Subcutaneous abdominal adipose tissue (tissue), 5 donors: ENCODE results near the gene MEST.
"Not testable (repeated sequence)": the region's sequence is repeated elsewhere in the genome, so short reads cannot be mapped to it uniquely, and the experiment has no call there.

Source experiments
- H3K27ac ChIP-seq: one replicate; pipeline ENCODE4 v1.7.0; 2013; ENCODE audit warnings: low read depth, mild to moderate bottlenecking, inconsistent platforms, low read length, moderate library complexity
- H3K27me3 ChIP-seq, 5 donors: one replicate each; pipeline ENCODE4 v1.7.0; 2013; ENCODE audit warnings: low read length in 5 of 5, inconsistent platforms in 1 of 5; ENCODE audit not compliant: control insufficient read depth in 5 of 5, insufficient read depth in 4 of 5
- H3K36me3 ChIP-seq, 5 donors: one replicate each; pipeline ENCODE4 v1.7.0; 2013; ENCODE audit warnings: low read length in 5 of 5; ENCODE audit not compliant: control insufficient read depth in 5 of 5, insufficient read depth in 5 of 5
- H3K4me1 ChIP-seq, 5 donors: one replicate each; pipeline ENCODE4 v1.7.0; 2013; ENCODE audit warnings: low read length in 5 of 5, mild to moderate bottlenecking in 3 of 5, moderate library complexity in 1 of 5; ENCODE audit not compliant: control insufficient read depth in 5 of 5, insufficient read depth in 5 of 5
- H3K4me3 ChIP-seq, 5 donors: one replicate each; pipeline ENCODE4 v1.7.0; 2013; ENCODE audit warnings: low read length in 5 of 5, low read depth in 1 of 5
- H3K9ac ChIP-seq, 5 donors: one replicate each; pipeline ENCODE4 v1.7.0; 2013; ENCODE audit warnings: low read length in 5 of 5, mild to moderate bottlenecking in 4 of 5, moderate library complexity in 3 of 5
- H3K9me3 ChIP-seq, 5 donors: one replicate each; pipeline ENCODE4 v1.7.0; 2013; ENCODE audit warnings: low read length in 5 of 5; ENCODE audit not compliant: control insufficient read depth in 5 of 5
- donor health status: healthy.
- donor health status: healthy.
- donor health status: healthy.
- donor health status: healthy.
- donor health status: healthy.

The MEST gene

DNA sequence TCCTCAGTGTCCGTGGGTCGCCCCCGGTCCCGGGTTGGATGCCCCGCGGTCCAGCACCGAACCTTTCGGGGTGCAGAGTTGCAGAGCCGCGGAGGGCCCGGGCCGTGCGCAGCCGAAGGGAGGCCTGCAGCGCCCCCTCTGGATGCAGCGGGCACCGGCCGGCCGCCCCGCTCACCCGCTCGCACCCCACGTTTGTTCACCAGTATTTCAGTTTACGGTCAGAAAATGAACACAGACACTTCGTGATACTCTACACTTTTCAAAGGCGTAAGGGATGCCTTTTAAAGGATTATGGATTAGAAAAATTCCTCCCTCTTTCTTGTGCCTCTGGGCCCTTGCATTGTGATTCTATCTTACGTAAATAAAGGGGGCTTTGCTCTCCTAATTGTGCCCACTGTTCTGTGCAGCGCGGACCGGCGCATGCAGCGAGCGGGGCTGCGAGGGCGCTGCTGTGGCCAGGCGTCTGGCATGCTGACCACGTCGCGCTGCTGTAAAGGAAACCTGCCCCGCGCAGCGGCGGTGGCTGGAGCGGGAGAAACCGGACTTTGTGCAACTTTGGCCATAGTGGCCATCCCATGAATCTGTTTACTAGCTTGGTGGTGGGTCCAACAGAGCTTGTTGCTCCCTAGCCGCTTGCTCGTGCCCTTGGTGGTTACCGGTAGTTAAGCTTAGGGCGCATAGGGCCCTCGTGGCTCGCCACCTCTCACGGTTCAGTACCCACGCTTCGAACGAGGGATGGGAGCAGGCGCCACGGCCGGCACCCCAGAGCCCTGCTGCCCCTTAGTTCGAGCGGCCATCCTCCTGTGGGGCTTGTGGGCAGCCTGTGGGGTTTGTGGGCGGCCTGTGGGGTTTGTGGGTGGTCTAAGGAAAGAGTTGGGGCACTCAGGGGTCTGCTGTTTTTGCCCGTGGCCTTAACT, 739 bp upstream of the MEST start:
- Histone ChIP-seq H3K9me3 (peaks cover 0 to 5% (median 0%) of the 10 kb centered on the region in 5 donors), H3K9ac (peak overlapping the region in 4 of 5 donors; percentile 36 to 43 (median 40)), H3K27ac (peak overlapping the region; percentile 76), H3K4me3 (peak overlapping the region; percentile 63 to 73 (median 64)), H3K36me3 (peaks cover 0 to 4% (median 3%) of the 10 kb centered on the region in 5 donors), H3K4me1 (peaks cover 4 to 63% (median 38%) of the 10 kb centered on the region in 5 donors), H3K27me3 (no peaks in the 10 kb centered on the region)

DNA sequence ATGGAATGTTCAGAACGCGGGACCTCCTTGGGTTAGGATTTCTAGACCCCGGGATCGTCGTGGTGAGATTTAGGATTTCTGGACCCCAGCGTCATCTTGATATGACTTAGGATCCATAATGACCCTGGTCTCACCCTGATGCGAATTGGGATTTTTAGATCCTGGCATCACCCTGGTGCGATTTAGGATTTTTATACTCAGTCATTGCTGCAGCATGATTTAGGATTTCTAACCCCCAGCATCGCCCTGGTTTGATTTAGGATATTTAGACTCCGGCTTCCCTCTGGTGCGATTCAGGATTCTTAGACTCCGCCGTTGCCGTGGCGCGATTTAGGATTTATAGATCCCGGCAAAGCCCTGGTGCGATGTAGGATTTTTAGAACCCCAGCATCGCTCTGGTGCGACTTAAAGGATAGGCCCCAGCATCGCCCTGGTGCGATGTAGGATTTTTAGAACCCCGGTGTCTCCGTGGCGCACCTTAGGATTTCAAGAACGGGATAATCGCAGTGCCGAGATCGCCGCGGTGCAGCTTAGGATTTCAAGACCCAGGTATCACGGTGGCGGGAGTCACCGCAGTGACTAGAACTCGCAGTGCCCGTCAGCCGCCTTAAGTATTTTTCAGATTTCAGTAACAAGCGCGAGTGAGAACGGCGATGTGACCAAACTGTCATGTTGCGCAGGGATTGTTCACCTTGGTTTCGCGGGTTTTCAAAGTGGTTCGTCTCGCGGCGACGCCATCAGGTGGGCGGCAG, 814 bp downstream of the MEST start:
- Histone ChIP-seq H3K36me3 (peaks cover 2 to 9% (median 5%) of the 10 kb centered on the region in 5 donors), H3K9me3 (peaks cover 0 to 5% (median 0%) of the 10 kb centered on the region in 5 donors), H3K27me3 (no peaks in the 10 kb centered on the region), H3K9ac (peak overlapping the region; percentile 45 to 87 (median 71)), H3K27ac (peak overlapping the region; percentile 91), H3K4me3 (peak overlapping the region; percentile 64 to 89 (median 73)), H3K4me1 (peaks cover 2 to 52% (median 30%) of the 10 kb centered on the region in 5 donors)

- Histone ChIP-seq H3K36me3 (peaks cover 7 to 16% (median 10%) of the 10 kb centered on the region in 5 donors), H3K9ac (peak overlapping the region; percentile 48 to 87 (median 71)), H3K27ac (peak overlapping the region; percentile 91), H3K9me3 (peaks cover 0 to 5% (median 0%) of the 10 kb centered on the region in 5 donors), H3K27me3 (no peaks in the 10 kb centered on the region), H3K4me1 (peaks cover 2 to 53% (median 30%) of the 10 kb centered on the region in 5 donors), H3K4me3 (peak overlapping the region; percentile 64 to 89 (median 73))
These were observed 1.5 kb downstream of the MEST start for GRCh38 chr7:130493275-130493873.

- Histone ChIP-seq H3K4me3 (peak overlapping the region; percentile 64 to 89 (median 73)), H3K27ac (peak overlapping the region; percentile 91), H3K36me3 (peaks cover 8 to 26% (median 18%) of the 10 kb centered on the region in 5 donors), H3K9me3 (peaks cover 0 to 5% (median 0%) of the 10 kb centered on the region in 5 donors), H3K27me3 (no peaks in the 10 kb centered on the region), H3K9ac (peak overlapping the region in 4 of 5 donors; percentile 4 to 87 (median 45)), H3K4me1 (peaks cover 0 to 48% (median 26%) of the 10 kb centered on the region in 5 donors)
These were observed 2.6 kb downstream of the MEST start for GRCh38 chr7:130494431-130494858.

DNA sequence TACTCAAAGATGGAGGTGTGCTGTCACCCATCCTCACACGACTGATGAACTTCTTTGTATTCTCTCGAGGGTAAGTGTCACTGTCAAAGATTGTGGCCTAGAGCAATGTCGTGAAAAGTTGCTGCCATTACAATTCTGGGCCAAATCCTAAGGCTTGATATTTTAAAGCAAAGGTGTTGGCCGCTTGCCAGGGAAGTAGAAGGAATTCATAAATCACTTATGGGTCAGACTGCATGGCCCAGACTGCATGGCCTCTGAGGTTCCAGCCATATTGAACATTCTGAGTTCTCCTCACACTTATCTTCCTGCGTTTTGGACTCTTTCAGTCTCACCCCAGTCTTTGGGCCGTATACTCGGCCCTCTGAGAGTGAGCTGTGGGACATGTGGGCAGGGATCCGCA, 8.6 kb downstream of the MEST start:
- no peak overlapping the region for H3K4me3 ChIP-seq
- peaks cover 0 to 10% (median 2%) of the 10 kb centered on the region in 5 donors for H3K4me1 ChIP-seq
- H3K36me3 ChIP-seq: peaks cover 38 to 76% (median 62%) of the 10 kb centered on the region in 5 donors
- no peak overlapping the region for H3K9ac ChIP-seq
- H3K9me3 ChIP-seq: no peaks in the 10 kb centered on the region
- H3K27ac ChIP-seq: peak overlapping the region; percentile 42
- H3K27me3 ChIP-seq: no peaks in the 10 kb centered on the region

GRCh38 chr7:130500910-130501309, 9.0 kb downstream of the MEST start:
- no peaks in the 10 kb centered on the region for H3K9me3 ChIP-seq

GRCh38 chr7:130505753-130506152, 13.9 kb downstream of the MEST start:
- no peak overlapping the region for H3K9ac ChIP-seq
- no peaks in the 10 kb centered on the region for H3K9me3 ChIP-seq
- H3K4me1 ChIP-seq: peaks cover 0 to 8% (median 0%) of the 10 kb centered on the region in 5 donors
- no peaks in the 10 kb centered on the region for H3K27me3 ChIP-seq
- peaks cover 49 to 81% (median 67%) of the 10 kb centered on the region in 5 donors for H3K36me3 ChIP-seq
- H3K4me3 ChIP-seq: no peak overlapping the region
- H3K27ac ChIP-seq: peak overlapping the region; percentile 5

More at GRCh38 chr7:130500910-130501309, 9.0 kb downstream of the MEST start:
- H3K27me3 ChIP-seq: no peaks in the 10 kb centered on the region
- H3K4me1 ChIP-seq: peaks cover 0 to 10% (median 2%) of the 10 kb centered on the region in 5 donors
- no peak overlapping the region for H3K9ac ChIP-seq
- no peak overlapping the region for H3K4me3 ChIP-seq
- H3K27ac ChIP-seq: peak overlapping the region; percentile 42
- peaks cover 42 to 79% (median 66%) of the 10 kb centered on the region in 5 donors for H3K36me3 ChIP-seq

DNA sequence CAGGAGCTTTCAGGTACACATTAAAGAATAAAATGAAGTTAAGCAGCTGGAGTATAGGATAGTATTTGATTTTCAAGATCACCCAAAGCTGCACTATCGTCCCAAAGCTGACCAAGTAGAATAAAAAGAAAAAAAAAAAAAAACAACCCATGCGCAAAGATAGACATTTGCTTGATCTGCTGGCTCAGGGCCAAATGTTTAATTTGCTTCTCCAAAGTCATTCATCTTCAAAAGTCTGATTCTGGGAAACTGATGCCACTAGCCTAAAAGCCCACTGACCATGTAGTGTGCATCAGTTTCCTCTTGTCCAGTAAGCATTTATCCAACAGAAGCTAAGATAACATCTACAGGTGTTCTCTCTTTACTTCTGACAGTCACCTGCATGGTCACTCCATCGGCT, 14.5 kb downstream of the MEST start:
- Histone ChIP-seq H3K9ac (no peak overlapping the region), H3K4me3 (no peak overlapping the region), H3K4me1 (peaks cover 0 to 8% (median 0%) of the 10 kb centered on the region in 5 donors), H3K27ac (peak overlapping the region; percentile 9), H3K27me3 (no peaks in the 10 kb centered on the region), H3K36me3 (peaks cover 51 to 82% (median 62%) of the 10 kb centered on the region in 5 donors), H3K9me3 (no peaks in the 10 kb centered on the region)

GRCh38 chr7:130512038-130512437, 20.2 kb downstream of the MEST start:
- H3K36me3 ChIP-seq: peaks cover 29 to 67% (median 36%) of the 10 kb centered on the region in 5 donors
- H3K9me3 ChIP-seq, H3K9ac ChIP-seq, H3K4me3 ChIP-seq, H3K4me1 ChIP-seq, H3K27me3 ChIP-seq, H3K27ac ChIP-seq: not testable (repeated sequence)
